K562 (cell line): ENCODE results near the gene ARHGAP8. TPM values are rescaled to one million over a fixed set of nuclear protein-coding genes. Genes with fewer than 3 reads are reported as not detected.
"Not testable (repeated sequence)": the region's sequence is repeated elsewhere in the genome, so short reads cannot be mapped to it uniquely, and the experiment has no call there.

ENCODE experiments used
- ATAC-seq: fragments of 200-7000 bp; cut with Tn5 transposase; 3 replicates; pipeline ENCODE4 v1.9.1; 2020; ENCODE audit warnings: moderate library complexity
- BruUV-seq: library from RNA; stranded (reverse); fragments of 400-500 nt; replicated peaks from 2 replicates; lab custom pipeline; 2021; lab: Mats Ljungman, UMichigan
- CTCF ChIA-PET: fragments of 300-600 bp; formaldehyde crosslinking; extraction: SDS; loops from one replicate; lab custom pipeline; 2021; ENCODE audit warnings: low intra/inter-chr PET ratio; lab: Yijun Ruan, JAX
- POLR2A ChIA-PET: fragments of 300-600, 350-650 bp; sonication (Branson Sonifier 250); formaldehyde crosslinking; extraction: SDS; loops from one replicate; lab custom pipeline; 2021; ENCODE audit warnings: antibody characterized with exemption, inconsistent platforms; lab: Yijun Ruan, JAX
- DNase-seq, 4 experiments: peaks; one replicate each; pipeline versions ENCODE4 v3.0.0 to v3.0.0-alpha.2; 2011 to 2018; ENCODE audit warnings: low spot score in 3 of 4, mixed read lengths in 3 of 4; ENCODE audit errors: extremely low read depth in 1 of 4
- FAIRE-seq: peaks from 2 replicates; lab custom pipeline; 2011; peaks lifted over from hg19 to GRCh38; lab: Jason Lieb, UNC
- H2AFZ ChIP-seq: 2 replicates; pipeline ENCODE4 v1.6.0; 2011; ENCODE audit warnings: low read depth, low read length, control low read depth, inconsistent platforms
- H3K27ac ChIP-seq: fragments of 200-600 bp; 3 replicates; pipeline ENCODE4 v1.8.0; 2011; ENCODE audit warnings: low read depth, mild to moderate bottlenecking, control low read depth, inconsistent platforms, low read length, moderate library complexity, mixed read lengths; ENCODE audit errors: extremely low read depth
- H3K27me3 ChIP-seq, 2 experiments: fragments of 300-600 bp in 1 of 2; 2 replicates in 1 of 2; 3 replicates in 1 of 2; pipeline versions ENCODE4 v1.6.0 to v1.8.0; 2011; ENCODE audit warnings: inconsistent platforms in 2 of 2, low read length in 2 of 2, mild to moderate bottlenecking in 1 of 2, mixed read lengths in 1 of 2, moderate library complexity in 1 of 2; ENCODE audit not compliant: control insufficient read depth in 2 of 2, insufficient read depth in 2 of 2
- H3K36me3 ChIP-seq: fragments of 300-600 bp; 3 replicates; pipeline ENCODE4 v1.8.0; 2011; ENCODE audit warnings: mild to moderate bottlenecking, low read length, inconsistent platforms; ENCODE audit not compliant: control insufficient read depth, insufficient read depth
- H3K4me1 ChIP-seq, 2 experiments: fragments of 200-600 bp in 1 of 2; replicated peaks in 1 of 2; 2 replicates in 1 of 2; 3 replicates in 1 of 2; pipeline versions ENCODE4 v1.5.1 to v1.8.0; 2011; ENCODE audit warnings: inconsistent platforms in 2 of 2, low read length in 2 of 2, mild to moderate bottlenecking in 1 of 2, mixed read lengths in 1 of 2, moderate library complexity in 1 of 2; ENCODE audit not compliant: control insufficient read depth in 2 of 2, insufficient read depth in 2 of 2
- H3K4me2 ChIP-seq: 2 replicates; pipeline ENCODE4 v1.6.1; 2011; ENCODE audit warnings: low read length, control low read depth, inconsistent platforms, mixed read lengths; ENCODE audit not compliant: insufficient read depth
- H3K4me3 ChIP-seq: fragments of 200-600 bp; sonication (generic), shearing (Covaris generic); 2 replicates; pipeline ENCODE4 v1.5.1; 2016; ENCODE audit warnings: control low read depth, inconsistent platforms
- H3K79me2 ChIP-seq: fragments of 200-600 bp; 3 replicates; pipeline ENCODE4 v1.8.0; 2011; ENCODE audit warnings: low read length, inconsistent platforms; ENCODE audit not compliant: control insufficient read depth, insufficient read depth
- H3K9ac ChIP-seq, 2 experiments: 2 replicates each; pipeline versions ENCODE4 v1.6.0 to v1.6.1; 2011; ENCODE audit warnings: low read depth in 2 of 2, low read length in 2 of 2, control low read depth in 1 of 2, inconsistent platforms in 1 of 2, mild to moderate bottlenecking in 1 of 2, mixed read lengths in 1 of 2; ENCODE audit not compliant: insufficient read depth in 1 of 2
- H3K9me1 ChIP-seq: one replicate; pipeline ENCODE4 v1.6.0; 2011; ENCODE audit warnings: inconsistent platforms, mild to moderate bottlenecking, low read length, moderate library complexity; ENCODE audit not compliant: control insufficient read depth, insufficient read depth
- H3K9me3 ChIP-seq: replicated peaks from 2 replicates; pipeline ENCODE4 v1.5.1; 2011; ENCODE audit warnings: low read depth, low read length, inconsistent platforms; ENCODE audit not compliant: control insufficient read depth, insufficient read depth
- H4K20me1 ChIP-seq: replicated peaks from 2 replicates; pipeline ENCODE4 v1.6.1; 2011; ENCODE audit warnings: low read length, inconsistent platforms, mixed read lengths; ENCODE audit not compliant: control insufficient read depth, insufficient read depth
- ARID1B ChIP-seq: fragments of 450-650 bp; IDR thresholded peaks from 2 replicates; pipeline ENCODE4 v1.6.1; 2016; ENCODE audit warnings: antibody characterized with exemption, mild to moderate bottlenecking, inconsistent platforms
- CBFA2T2 ChIP-seq: fragments of 450-650 bp; conservative IDR thresholded peaks from 2 replicates; pipeline ENCODE4 v1.6.1; 2017; ENCODE audit warnings: mild to moderate bottlenecking
- CBFA2T3 ChIP-seq: fragments of 450-650 bp; IDR thresholded peaks from 2 replicates; pipeline ENCODE4 v1.6.1; 2017
- CEBPB ChIP-seq: fragments of 450-650 bp; IDR thresholded peaks from 2 replicates; pipeline ENCODE4 v1.6.1; 2016; ENCODE audit warnings: missing genetic modification characterization, missing compliant biosample characterization
- CEBPG ChIP-seq, 3 experiments: fragments of 200-800 bp in 1 of 3; sonication (Bioruptor generic) in 1 of 3; sonication (generic) in 1 of 3; formaldehyde crosslinking in 1 of 3; IDR thresholded peaks in 2 of 3; conservative IDR thresholded peaks in 1 of 3; 2 replicates each; pipeline versions ENCODE4 v1.6.1 to v1.8.0; 2016 to 2022; ENCODE audit warnings: missing compliant biosample characterization in 2 of 3, missing genetic modification characterization in 2 of 3, mild to moderate bottlenecking in 1 of 3, missing genetic modification reagents in 1 of 3
- NFIC ChIP-seq: fragments of 450-650 bp; IDR thresholded peaks from 2 replicates; pipeline ENCODE4 v1.6.1; 2017; ENCODE audit warnings: mild to moderate bottlenecking, inconsistent platforms
- TAL1 ChIP-seq: fragments of 450-650 bp; IDR thresholded peaks from 2 replicates; pipeline ENCODE4 v1.6.1; 2016; ENCODE audit warnings: mild to moderate bottlenecking
- TCF3 ChIP-seq: sonication (generic); formaldehyde crosslinking; IDR thresholded peaks from 2 replicates; pipeline ENCODE4 v1.4.0; 2020; ENCODE audit warnings: mild to moderate bottlenecking, missing genetic modification reagents
- WGBS: fragments of 100-300 bp; shearing (Covaris generic); methylation state at CpG from one replicate; pipeline ENCODE4 v1.1.6; 2016; ENCODE audit warnings: low coverage, mixed read lengths; ENCODE audit not compliant: insufficient coverage; ENCODE audit errors: missing lambda C conversion rate; 5-methylcytosine and 5-hydroxymethylcytosine counted together
- in situ Hi-C: fragments of 300-500 bp; cut with MboI; formaldehyde crosslinking; loops from 4 replicates; pipeline ENCODE4 v1.15.0; 2018; ENCODE audit warnings: inconsistent platforms, mixed read lengths
- intact Hi-C: fragments of 100-400 bp; cut with micrococcal nuclease; formaldehyde crosslinking; loops from 2 replicates; pipeline ENCODE4 v1.14.2; 2022
- polyA plus RNA-seq, 8 experiments: library from polyadenylated mRNA; depleted of rRNA in 4 of 8; stranded (reverse) in 5 of 8; unstranded in 3 of 8; fragments of >200 nt; fragmentation: Nextera tagmentation in 2 of 8; fragmentation: Illumina TruSeq in 1 of 8; extraction: Ambion mirVana in 2 of 8; extraction: Trizol in 1 of 8; gene quantifications; 2 replicates each; pipeline versions ENCODE4 v1.2.1 to v1.2.3, GENCODE V29; 2011 to 2014; ENCODE audit warnings: inconsistent platforms in 1 of 8, missing spikeins in 1 of 8
- total RNA-seq, 7 experiments: library from RNA; depleted of rRNA in 6 of 7; stranded (reverse); fragments of >200 nt in 6 of 7; fragmentation: Illumina TruSeq in 2 of 7; extraction: Trizol in 2 of 7; gene quantifications; 2 replicates each; pipeline versions ENCODE4 v1.2.1 to v1.2.3, GENCODE V29; 2011 to 2021; ENCODE audit warnings: low replicate concordance in 1 of 7
- TF ChIP-seq, protein P1 (sequence below), 2 experiments: fragments of 450-650 bp in 1 of 2; sonication (generic) in 1 of 2; formaldehyde crosslinking in 1 of 2; IDR thresholded peaks in 1 of 2; conservative IDR thresholded peaks in 1 of 2; 2 replicates each; pipeline versions ENCODE4 v1.6.1 to v1.8.1; 2016 to 2023; ENCODE audit warnings: mild to moderate bottlenecking in 2 of 2, moderate library complexity in 2 of 2, inconsistent platforms in 1 of 2, missing genetic modification reagents in 1 of 2

ARHGAP8 gene
- total and polyA plus RNA-seq, 9 of the 15 experiments (the other 6 are each of a cell fraction or from before 2014, with no cell fraction given), result 0.15 to 2.2 (median 0.62) TPM

DNA sequence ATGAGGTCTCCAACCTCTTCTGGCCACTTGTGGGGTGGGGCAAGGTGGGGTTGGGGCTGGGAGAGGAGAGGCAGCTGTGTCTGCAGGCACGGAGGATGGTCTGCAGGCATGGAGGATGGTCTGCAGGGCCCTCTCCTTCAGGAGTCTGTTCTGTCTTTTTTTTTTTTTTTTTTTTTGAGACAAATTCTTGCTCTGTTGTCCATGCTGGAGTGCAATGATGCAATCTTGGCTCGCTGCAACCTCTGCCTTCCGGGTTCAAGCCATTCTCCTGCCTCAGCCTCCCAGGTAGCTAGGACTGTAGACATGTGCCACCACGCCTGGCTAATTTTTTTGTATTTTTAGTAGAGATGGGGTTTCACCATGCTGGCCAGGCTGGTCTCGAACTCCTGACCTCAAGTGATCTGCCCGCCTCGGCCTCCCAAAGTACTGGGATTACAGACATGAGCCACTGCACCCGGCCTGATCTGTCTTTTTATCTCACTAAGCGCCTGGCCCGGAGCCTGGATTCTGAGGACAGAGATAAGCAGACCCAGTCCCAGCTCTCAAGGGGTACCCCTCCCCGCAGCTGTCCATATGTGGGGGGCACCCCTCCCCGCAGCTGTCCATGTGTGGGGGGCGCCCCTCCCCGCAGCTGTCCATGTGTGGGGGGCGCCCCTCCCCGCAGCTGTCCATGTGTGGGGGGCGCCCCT is 47.7 kb downstream of the ARHGAP8 start:
- in situ Hi-C loops, result loop anchor here (25.0 kb wide), 1 partner anchor 437 kb away; the partner anchor contains the start of gene KIAA0930
- H4K20me1 ChIP-seq, BruUV-seq, ATAC-seq, H3K4me2 ChIP-seq, H3K79me2 ChIP-seq, H2AFZ ChIP-seq, H3K9me1 ChIP-seq, H3K27me3 ChIP-seq, FAIRE-seq, CTCF ChIA-PET, H3K36me3 ChIP-seq, H3K9ac ChIP-seq, intact Hi-C loops, H3K4me1 ChIP-seq, H3K4me3 ChIP-seq, H3K9me3 ChIP-seq, H3K27ac ChIP-seq: not testable (repeated sequence)
- peak; percentile 41; the same call in 1 of the 2 replicates for TF ChIP-seq TAL1
- TF ChIP-seq CEBPB (tag), result peak; percentile 18; the same call in 1 of the 2 replicates
- TF ChIP-seq ARID1B, result peak; percentile 43
- TF ChIP-seq CBFA2T3, result peak; percentile 70
- peak; percentile 61 for TF ChIP-seq CEBPG (CRISPR knock-in tag; IDR thresholded peaks at IDR 0.05)
- TF ChIP-seq CEBPG (tag; conservative IDR thresholded peaks at IDR 0.05 in 1 of 2, IDR thresholded peaks at IDR 0.05 in 1 of 2), result 0 out of 4 replicates have a peak, but pooled peaks of 1 of the 2 experiments have one; percentile 17
- TF ChIP-seq, protein P1, sequence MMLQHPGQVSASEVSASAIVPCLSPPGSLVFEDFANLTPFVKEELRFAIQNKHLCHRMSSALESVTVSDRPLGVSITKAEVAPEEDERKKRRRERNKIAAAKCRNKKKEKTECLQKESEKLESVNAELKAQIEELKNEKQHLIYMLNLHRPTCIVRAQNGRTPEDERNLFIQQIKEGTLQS (IDR thresholded peaks at IDR 0.05), result peak; percentile 53
- TF ChIP-seq, protein P1 (CRISPR knock-in tag; conservative IDR thresholded peaks at IDR 0.05), result not testable (repeated sequence)
- TF ChIP-seq NFIC, result peak; percentile 43
- TF ChIP-seq CBFA2T2, result peak; percentile 54
- peak; percentile 58 for TF ChIP-seq TCF3
- DNase-seq, result peak; percentile 16 to 46 (median 26)
- POLR2A ChIA-PET, result interaction anchor here (0.7 kb wide), 1 partner anchor 180 kb away, joined by 4 read pairs; no protein-coding TSS in a partner anchor
- WGBS, result 3% methylated on average over 6 of the region's 17 CpGs
